HepG2 (cell line): ENCODE measurements around the gene ZNF474. TPM values are rescaled to one million over a fixed set of nuclear protein-coding genes. Genes with fewer than 3 reads are reported as not detected.

Experiments
- ATAC-seq: fragments of 200-7000 bp; cut with Tn5 transposase; 3 replicates; pipeline ENCODE4 v1.9.1; 2020; ENCODE audit warnings: mild to moderate bottlenecking, moderate library complexity
- BruUV-seq: library from RNA; stranded (reverse); fragments of 400-500 nt; replicated peaks from 2 replicates; lab custom pipeline; 2021; lab: Mats Ljungman, UMichigan
- CTCF ChIA-PET: fragments of 300-600 bp; formaldehyde crosslinking; extraction: SDS; loops from one replicate; lab custom pipeline; 2021; ENCODE audit warnings: low total read pairs, inconsistent platforms, low intra/inter-chr PET ratio; lab: Yijun Ruan, JAX
- POLR2A ChIA-PET: fragments of 350-600 bp; sonication (Branson Sonifier 250); formaldehyde crosslinking; loops from one replicate; lab custom pipeline; 2020; ENCODE audit warnings: antibody characterized with exemption, inconsistent platforms; lab: Yijun Ruan, JAX
- DNase-seq: peaks from one replicate; pipeline ENCODE4 v3.0.0-alpha.2; 2015; ENCODE audit warnings: low spot score
- FAIRE-seq: peaks from 3 replicates; lab custom pipeline; 2011; peaks lifted over from hg19 to GRCh38; lab: Jason Lieb, UNC
- H2AFZ ChIP-seq: one replicate; pipeline ENCODE4 v1.6.1; 2011; ENCODE audit warnings: low read length, inconsistent platforms
- H3K27ac ChIP-seq: fragments of 300-600 bp; 3 replicates; pipeline ENCODE4 v1.8.0; 2011; ENCODE audit warnings: mixed run types, mild to moderate bottlenecking, mixed read lengths, low read length, inconsistent platforms; ENCODE audit not compliant: insufficient read depth; ENCODE audit errors: extremely low read length
- H3K27me3 ChIP-seq, 2 experiments: fragments of 200-600 bp in 1 of 2; 2 replicates in 1 of 2; 3 replicates in 1 of 2; pipeline versions ENCODE4 v1.6.0 to v1.8.0; 2011; ENCODE audit warnings: low read length in 2 of 2, mild to moderate bottlenecking in 2 of 2, moderate library complexity in 2 of 2, inconsistent platforms in 1 of 2; ENCODE audit not compliant: insufficient read depth in 2 of 2, control insufficient read depth in 1 of 2
- H3K36me3 ChIP-seq, 2 experiments: fragments of 200-600 bp in 1 of 2; replicated peaks in 1 of 2; 2 replicates in 1 of 2; 3 replicates in 1 of 2; pipeline versions ENCODE4 v1.5.1 to v1.8.0; 2011; ENCODE audit warnings: low read length in 2 of 2, inconsistent platforms in 1 of 2; ENCODE audit not compliant: insufficient read depth in 2 of 2, control insufficient read depth in 1 of 2
- H3K4me1 ChIP-seq: 2 replicates; pipeline ENCODE4 v1.5.1; 2012; ENCODE audit warnings: low read length, inconsistent platforms; ENCODE audit not compliant: insufficient read depth
- H3K4me2 ChIP-seq: 2 replicates; pipeline ENCODE4 v1.6.0; 2011; ENCODE audit warnings: low read depth, low read length, inconsistent platforms
- H3K4me3 ChIP-seq, 3 experiments: fragments of 200-600 bp in 1 of 3; sonication (generic), shearing (Covaris generic) in 1 of 3; replicated peaks in 1 of 3; 2 replicates each; pipeline ENCODE4 v1.5.1; 2011 to 2016; ENCODE audit warnings: low read length in 3 of 3, inconsistent platforms in 2 of 3, low read depth in 2 of 3, mild to moderate bottlenecking in 2 of 3, control low read depth in 1 of 3, mixed read lengths in 1 of 3; ENCODE audit not compliant: insufficient read depth in 1 of 3
- H3K79me2 ChIP-seq: one replicate; pipeline ENCODE4 v1.6.1; 2011; ENCODE audit warnings: low read length, inconsistent platforms; ENCODE audit not compliant: insufficient read depth
- H3K9ac ChIP-seq: 2 replicates; pipeline ENCODE4 v1.6.0; 2011; ENCODE audit warnings: mild to moderate bottlenecking, low read depth, low read length, inconsistent platforms; ENCODE audit not compliant: insufficient read depth
- H3K9me3 ChIP-seq: 2 replicates; pipeline ENCODE4 v1.5.1; 2012; ENCODE audit warnings: mild to moderate bottlenecking, low read length
- H4K20me1 ChIP-seq: 2 replicates; pipeline ENCODE4 v1.6.0; 2011; ENCODE audit warnings: inconsistent platforms, mild to moderate bottlenecking, low read length, moderate library complexity; ENCODE audit not compliant: insufficient read depth
- AKAP8 ChIP-seq: sonication (generic); formaldehyde crosslinking; IDR thresholded peaks from 2 replicates; pipeline ENCODE4 v1.5.1; 2020; ENCODE audit warnings: mild to moderate bottlenecking, missing genetic modification reagents
- BRD4 ChIP-seq: sonication (generic); formaldehyde crosslinking; IDR thresholded peaks from 2 replicates; pipeline ENCODE4 v1.4.0; 2020; ENCODE audit warnings: missing genetic modification reagents
- EEA1 ChIP-seq: sonication (generic); formaldehyde crosslinking; IDR thresholded peaks from 2 replicates; pipeline ENCODE4 v1.5.1; 2020; ENCODE audit warnings: mild to moderate bottlenecking, missing genetic modification reagents, borderline replicate concordance
- IKZF1 ChIP-seq: fragments of 450-650 bp; IDR thresholded peaks from 2 replicates; pipeline ENCODE4 v1.7.1; 2016
- MAZ ChIP-seq, 2 experiments: sonication (generic) in 1 of 2; formaldehyde crosslinking in 1 of 2; IDR thresholded peaks; 2 replicates each; pipeline versions ENCODE4 v1.5.0 to v1.6.1; 2012 to 2020; ENCODE audit warnings: low read depth in 2 of 2, mild to moderate bottlenecking in 2 of 2, borderline replicate concordance in 1 of 2, improper control_type of control experiment in 1 of 2, low read length in 1 of 2, missing genetic modification reagents in 1 of 2, moderate library complexity in 1 of 2
- MEIS2 ChIP-seq: sonication (generic); formaldehyde crosslinking; IDR thresholded peaks from 2 replicates; pipeline ENCODE4 v1.9.0; 2021; ENCODE audit warnings: mild to moderate bottlenecking, missing genetic modification reagents
- SIN3A ChIP-seq: IDR thresholded peaks from 2 replicates; pipeline ENCODE4 v1.6.1; 2011; ENCODE audit warnings: low read depth, mild to moderate bottlenecking, control low read depth, low read length, borderline replicate concordance
- TSC22D2 ChIP-seq: sonication (generic); formaldehyde crosslinking; IDR thresholded peaks from 2 replicates; pipeline ENCODE4 v1.5.1; 2020; ENCODE audit warnings: missing genetic modification reagents, mild to moderate bottlenecking, borderline replicate concordance
- XRCC5 ChIP-seq: fragments of 200-400 bp; formaldehyde crosslinking; optimal IDR thresholded peaks from 2 replicates; pipeline ENCODE3; 2017; ENCODE audit warnings: mild to moderate bottlenecking, low read length
- ZFP62 ChIP-seq: sonication (generic); formaldehyde crosslinking; IDR thresholded peaks from 2 replicates; pipeline ENCODE4 v1.4.0; 2020; ENCODE audit warnings: missing genetic modification reagents
- ZNF180 ChIP-seq: sonication (generic); formaldehyde crosslinking; IDR thresholded peaks from 2 replicates; pipeline ENCODE4 v1.4.0; 2020; ENCODE audit warnings: low read depth, missing genetic modification reagents, borderline replicate concordance
- ZNF296 ChIP-seq: sonication (generic); formaldehyde crosslinking; conservative IDR thresholded peaks from 2 replicates; pipeline ENCODE4 v1.5.0; 2020; ENCODE audit warnings: mild to moderate bottlenecking, missing genetic modification reagents
- ZNF552 ChIP-seq: sonication (generic); formaldehyde crosslinking; IDR thresholded peaks from 2 replicates; pipeline ENCODE4 v1.9.0; 2022; ENCODE audit warnings: missing genetic modification reagents, mild to moderate bottlenecking, borderline replicate concordance
- WGBS: methylation state at CpG from one replicate; pipeline ENCODE4 v1.1.6; 2017; ENCODE audit warnings: low lambda C conversion rate; 5-methylcytosine and 5-hydroxymethylcytosine counted together
- in situ Hi-C: cut with HindIII; loops from 2 replicates; pipeline ENCODE4 v1.10.0; 2017; ENCODE audit warnings: low pct_unique_long_range_greater_than_20kb; ENCODE audit not compliant: extremely low pct_ligation_motif_present
- intact Hi-C: fragments of 100-400 bp; cut with micrococcal nuclease; formaldehyde crosslinking; loops from one replicate; pipeline ENCODE4 v1.10.0; 2022; ENCODE audit not compliant: unreplicated experiment
- polyA plus RNA-seq, 8 experiments: library from polyadenylated mRNA; depleted of rRNA in 3 of 8; stranded (reverse) in 7 of 8; unstranded in 1 of 8; fragments of >200 nt; fragmentation: Illumina TruSeq in 4 of 8; extraction: Trizol in 4 of 8; gene quantifications; 2 replicates each; pipeline versions ENCODE4 v1.2.1 to v1.2.3, GENCODE V29; 2011 to 2016; ENCODE audit warnings: low read depth in 4 of 8, missing spikeins in 1 of 8, mixed read lengths in 1 of 8; ENCODE audit not compliant: insufficient read depth in 1 of 8
- total RNA-seq, 5 experiments: library from RNA; depleted of rRNA; stranded (reverse); fragments of >200 nt; fragmentation: Illumina TruSeq; extraction: Trizol; gene quantifications; 2 replicates each; pipeline ENCODE4 v1.2.3, GENCODE V29; 2016; ENCODE audit warnings: low read depth in 1 of 5
- TF ChIP-seq, protein P1 (sequence below): IDR thresholded peaks from 2 replicates; pipeline ENCODE4 v1.6.1; 2018; ENCODE audit warnings: missing genetic modification reagents
- TF ChIP-seq, protein P2 (sequence below): IDR thresholded peaks from 2 replicates; pipeline ENCODE4 v1.6.1; 2016
- TF ChIP-seq, protein P3 (sequence below): sonication (generic); formaldehyde crosslinking; IDR thresholded peaks from 2 replicates; pipeline ENCODE4 v1.4.0; 2020; ENCODE audit warnings: missing genetic modification reagents, borderline replicate concordance
- TF ChIP-seq, protein P4 (sequence below): sonication (generic); formaldehyde crosslinking; IDR thresholded peaks from 2 replicates; pipeline ENCODE4 v1.4.0; 2020; ENCODE audit warnings: mild to moderate bottlenecking, low read depth, missing genetic modification reagents

The ZNF474 gene
- total and polyA plus RNA-seq, 2 of the 13 experiments (the other 11 are each of a cell fraction or from before 2014, with no cell fraction given) = 0.07 TPM; not detected in 1

DNA sequence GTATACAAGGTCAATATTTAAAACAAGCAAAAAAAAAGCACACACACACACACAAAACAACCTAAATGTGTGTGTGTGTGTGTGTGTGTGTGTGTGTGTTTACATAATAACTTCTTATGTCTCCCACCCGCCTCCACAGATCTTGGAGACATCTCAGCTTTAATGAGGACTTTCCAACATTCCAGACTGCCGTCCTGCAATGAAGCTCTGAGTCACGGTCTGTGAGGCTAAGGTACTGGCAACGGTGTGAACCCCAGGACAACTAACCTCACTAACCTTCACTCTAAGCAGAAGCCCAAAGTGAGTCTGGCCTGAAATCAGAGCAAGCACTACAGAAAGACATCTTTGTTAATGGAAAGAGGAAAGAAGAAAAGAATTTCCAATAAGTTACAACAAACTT lies 22.3 kb downstream of the ZNF474 start:
- intact Hi-C loops = no loop called here
- Histone ChIP-seq H3K4me1 (no peaks in the 10 kb centered on the region), H3K4me2 (no peak overlapping the region), H3K4me3 (no peak overlapping the region), H3K9me3 (no peaks in the 10 kb centered on the region), H3K27ac (no peak overlapping the region), H3K79me2 (no peaks in the 10 kb centered on the region), H3K27me3 (no peaks in the 10 kb centered on the region; a peak in 1 of 5 replicates), H2AFZ (no peak overlapping the region), H4K20me1 (no peaks in the 10 kb centered on the region; the same call in 1 of the 2 replicates), H3K9ac (no peak overlapping the region), H3K36me3 (no peaks in the 10 kb centered on the region)
- DNase-seq (no peak), ATAC-seq (no peak), FAIRE-seq (no peak)
- no TSS peak for BruUV-seq
- in situ Hi-C loops = no loop called here
- ChIA-PET CTCF (no interaction called here), POLR2A (no interaction called here)
- 50% methylated on average over 4 of the region's 4 CpGs for WGBS
- TF ChIP-seq EEA1 (CRISPR knock-in tag) = no peak
- TF ChIP-seq MEIS2 (CRISPR knock-in tag) = no peak
- TF ChIP-seq BRD4 = no peak
- TF ChIP-seq ZNF552 = no peak
- TF ChIP-seq, protein P1, sequence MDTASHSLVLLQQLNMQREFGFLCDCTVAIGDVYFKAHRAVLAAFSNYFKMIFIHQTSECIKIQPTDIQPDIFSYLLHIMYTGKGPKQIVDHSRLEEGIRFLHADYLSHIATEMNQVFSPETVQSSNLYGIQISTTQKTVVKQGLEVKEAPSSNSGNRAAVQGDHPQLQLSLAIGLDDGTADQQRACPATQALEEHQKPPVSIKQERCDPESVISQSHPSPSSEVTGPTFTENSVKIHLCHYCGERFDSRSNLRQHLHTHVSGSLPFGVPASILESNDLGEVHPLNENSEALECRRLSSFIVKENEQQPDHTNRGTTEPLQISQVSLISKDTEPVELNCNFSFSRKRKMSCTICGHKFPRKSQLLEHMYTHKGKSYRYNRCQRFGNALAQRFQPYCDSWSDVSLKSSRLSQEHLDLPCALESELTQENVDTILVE (CRISPR knock-in tag) = no peak
- TF ChIP-seq ZFP62 (CRISPR knock-in tag) = no peak
- TF ChIP-seq XRCC5 = no peak
- TF ChIP-seq MAZ (IDR thresholded peaks at IDR 0.05; ENCODE audit: borderline replicate concordance, low read depth, low read length) = no peak
- TF ChIP-seq MAZ (CRISPR knock-in tag; IDR thresholded peaks at IDR 0.05; ENCODE audit: low read depth) = no peak
- no peak for TF ChIP-seq IKZF1
- no peak for TF ChIP-seq AKAP8 (CRISPR knock-in tag)
- TF ChIP-seq ZNF180 (CRISPR knock-in tag) = no peak
- TF ChIP-seq, protein P2, sequence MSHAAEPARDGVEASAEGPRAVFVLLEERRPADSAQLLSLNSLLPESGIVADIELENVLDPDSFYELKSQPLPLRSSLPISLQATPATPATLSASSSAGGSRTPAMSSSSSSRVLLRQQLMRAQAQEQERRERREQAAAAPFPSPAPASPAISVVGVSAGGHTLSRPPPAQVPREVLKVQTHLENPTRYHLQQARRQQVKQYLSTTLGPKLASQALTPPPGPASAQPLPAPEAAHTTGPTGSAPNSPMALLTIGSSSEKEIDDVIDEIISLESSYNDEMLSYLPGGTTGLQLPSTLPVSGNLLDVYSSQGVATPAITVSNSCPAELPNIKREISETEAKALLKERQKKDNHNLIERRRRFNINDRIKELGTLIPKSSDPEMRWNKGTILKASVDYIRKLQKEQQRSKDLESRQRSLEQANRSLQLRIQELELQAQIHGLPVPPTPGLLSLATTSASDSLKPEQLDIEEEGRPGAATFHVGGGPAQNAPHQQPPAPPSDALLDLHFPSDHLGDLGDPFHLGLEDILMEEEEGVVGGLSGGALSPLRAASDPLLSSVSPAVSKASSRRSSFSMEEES (CRISPR knock-in tag) = no peak
- TF ChIP-seq SIN3A = no peak
- TF ChIP-seq, protein P3, sequence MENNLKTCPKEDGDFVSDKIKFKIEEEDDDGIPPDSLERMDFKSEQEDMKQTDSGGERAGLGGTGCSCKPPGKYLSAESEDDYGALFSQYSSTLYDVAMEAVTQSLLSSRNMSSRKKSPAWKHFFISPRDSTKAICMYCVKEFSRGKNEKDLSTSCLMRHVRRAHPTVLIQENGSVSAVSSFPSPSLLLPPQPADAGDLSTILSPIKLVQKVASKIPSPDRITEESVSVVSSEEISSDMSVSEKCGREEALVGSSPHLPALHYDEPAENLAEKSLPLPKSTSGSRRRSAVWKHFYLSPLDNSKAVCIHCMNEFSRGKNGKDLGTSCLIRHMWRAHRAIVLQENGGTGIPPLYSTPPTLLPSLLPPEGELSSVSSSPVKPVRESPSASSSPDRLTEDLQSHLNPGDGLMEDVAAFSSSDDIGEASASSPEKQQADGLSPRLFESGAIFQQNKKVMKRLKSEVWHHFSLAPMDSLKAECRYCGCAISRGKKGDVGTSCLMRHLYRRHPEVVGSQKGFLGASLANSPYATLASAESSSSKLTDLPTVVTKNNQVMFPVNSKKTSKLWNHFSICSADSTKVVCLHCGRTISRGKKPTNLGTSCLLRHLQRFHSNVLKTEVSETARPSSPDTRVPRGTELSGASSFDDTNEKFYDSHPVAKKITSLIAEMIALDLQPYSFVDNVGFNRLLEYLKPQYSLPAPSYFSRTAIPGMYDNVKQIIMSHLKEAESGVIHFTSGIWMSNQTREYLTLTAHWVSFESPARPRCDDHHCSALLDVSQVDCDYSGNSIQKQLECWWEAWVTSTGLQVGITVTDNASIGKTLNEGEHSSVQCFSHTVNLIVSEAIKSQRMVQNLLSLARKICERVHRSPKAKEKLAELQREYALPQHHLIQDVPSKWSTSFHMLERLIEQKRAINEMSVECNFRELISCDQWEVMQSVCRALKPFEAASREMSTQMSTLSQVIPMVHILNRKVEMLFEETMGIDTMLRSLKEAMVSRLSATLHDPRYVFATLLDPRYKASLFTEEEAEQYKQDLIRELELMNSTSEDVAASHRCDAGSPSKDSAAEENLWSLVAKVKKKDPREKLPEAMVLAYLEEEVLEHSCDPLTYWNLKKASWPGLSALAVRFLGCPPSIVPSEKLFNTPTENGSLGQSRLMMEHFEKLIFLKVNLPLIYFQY (CRISPR knock-in tag) = no peak
- no peak for TF ChIP-seq TSC22D2 (CRISPR knock-in tag)
- TF ChIP-seq, protein P4, sequence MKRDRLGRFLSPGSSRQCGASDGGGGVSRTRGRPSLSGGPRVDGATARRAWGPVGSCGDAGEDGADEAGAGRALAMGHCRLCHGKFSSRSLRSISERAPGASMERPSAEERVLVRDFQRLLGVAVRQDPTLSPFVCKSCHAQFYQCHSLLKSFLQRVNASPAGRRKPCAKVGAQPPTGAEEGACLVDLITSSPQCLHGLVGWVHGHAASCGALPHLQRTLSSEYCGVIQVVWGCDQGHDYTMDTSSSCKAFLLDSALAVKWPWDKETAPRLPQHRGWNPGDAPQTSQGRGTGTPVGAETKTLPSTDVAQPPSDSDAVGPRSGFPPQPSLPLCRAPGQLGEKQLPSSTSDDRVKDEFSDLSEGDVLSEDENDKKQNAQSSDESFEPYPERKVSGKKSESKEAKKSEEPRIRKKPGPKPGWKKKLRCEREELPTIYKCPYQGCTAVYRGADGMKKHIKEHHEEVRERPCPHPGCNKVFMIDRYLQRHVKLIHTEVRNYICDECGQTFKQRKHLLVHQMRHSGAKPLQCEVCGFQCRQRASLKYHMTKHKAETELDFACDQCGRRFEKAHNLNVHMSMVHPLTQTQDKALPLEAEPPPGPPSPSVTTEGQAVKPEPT = no peak
- no peak for TF ChIP-seq ZNF296 (CRISPR knock-in tag)
